H54 (cell line): Measurements from ENCODE around the gene CDKAL1.

Experiments
- DNase-seq: peaks from one replicate; pipeline ENCODE4 v3.0.0; 2011; ENCODE audit warnings: low spot score, mixed read lengths; ENCODE audit not compliant: insufficient read length
- FAIRE-seq: peaks from 3 replicates; lab custom pipeline; 2011; peaks lifted over from hg19 to GRCh38; lab: Jason Lieb, UNC
- POLR2A ChIP-seq: IDR thresholded peaks from 2 replicates; pipeline ENCODE4 v1.6.1; 2011; ENCODE audit warnings: low read depth, mild to moderate bottlenecking, low read length

The CDKAL1 gene

DNA sequence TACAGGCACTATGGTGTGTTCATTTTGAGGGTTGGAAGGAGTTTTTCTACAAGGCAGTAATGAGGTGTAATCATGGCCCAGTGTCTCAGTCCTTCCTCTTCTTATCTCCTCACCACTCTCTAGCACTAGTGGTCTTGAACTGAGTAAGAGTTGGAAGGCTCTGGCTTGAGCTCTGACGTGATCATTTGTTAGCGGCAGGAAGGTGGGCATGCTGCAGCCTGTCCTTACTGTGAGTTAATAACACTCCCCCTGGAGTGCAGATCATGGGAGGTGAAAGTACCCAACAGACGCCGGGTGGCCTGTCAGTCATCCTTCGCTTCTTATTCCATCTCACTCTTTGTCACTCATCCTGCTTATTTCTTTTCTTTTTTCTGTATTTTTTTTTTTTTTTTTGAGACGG is 356.9 kb downstream of the CDKAL1 start:
- DNase-seq (no peak), FAIRE-seq (no peak)
- TF ChIP-seq POLR2A: no peak

DNA sequence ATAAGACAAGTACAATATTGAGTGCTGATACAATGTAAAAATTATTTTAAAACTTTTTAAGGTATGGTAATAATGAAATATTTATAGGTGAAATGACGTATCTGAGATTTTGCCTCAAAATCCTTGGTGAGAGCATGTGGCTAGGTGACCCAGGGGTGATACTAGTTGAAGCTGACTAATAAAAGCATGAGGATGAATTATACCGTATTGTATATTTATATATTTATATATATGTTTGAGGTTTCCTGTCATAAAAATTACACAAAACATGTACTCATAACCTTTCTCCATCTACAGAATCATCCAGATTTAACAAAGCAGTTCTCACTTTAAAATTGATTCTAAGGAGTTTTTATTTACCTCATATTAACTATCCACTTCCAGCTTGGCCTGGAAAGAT is 358.1 kb downstream of the CDKAL1 start:
- no peak for FAIRE-seq
- no peak for DNase-seq
- TF ChIP-seq POLR2A: no peak

DNA sequence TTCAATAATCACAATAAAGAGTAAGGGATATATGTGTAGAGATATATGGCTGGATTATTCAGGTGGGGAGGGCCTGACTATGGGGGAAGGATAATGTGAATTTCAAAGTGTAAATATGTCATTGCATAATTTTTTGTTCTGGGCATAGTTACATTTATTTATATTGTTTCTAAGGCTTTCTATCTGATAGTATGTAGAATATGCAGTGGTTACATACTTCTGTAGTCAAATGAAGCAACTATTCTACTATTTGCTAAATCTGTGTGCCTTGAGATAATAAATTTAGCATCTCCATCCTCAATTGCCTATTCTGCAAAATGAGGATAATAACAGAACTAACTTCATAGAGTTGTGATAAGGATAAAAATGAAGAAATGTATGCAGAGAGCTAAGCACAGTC is 359.2 kb downstream of the CDKAL1 start:
- FAIRE-seq: no peak
- no peak for DNase-seq
- TF ChIP-seq POLR2A: no peak

DNA sequence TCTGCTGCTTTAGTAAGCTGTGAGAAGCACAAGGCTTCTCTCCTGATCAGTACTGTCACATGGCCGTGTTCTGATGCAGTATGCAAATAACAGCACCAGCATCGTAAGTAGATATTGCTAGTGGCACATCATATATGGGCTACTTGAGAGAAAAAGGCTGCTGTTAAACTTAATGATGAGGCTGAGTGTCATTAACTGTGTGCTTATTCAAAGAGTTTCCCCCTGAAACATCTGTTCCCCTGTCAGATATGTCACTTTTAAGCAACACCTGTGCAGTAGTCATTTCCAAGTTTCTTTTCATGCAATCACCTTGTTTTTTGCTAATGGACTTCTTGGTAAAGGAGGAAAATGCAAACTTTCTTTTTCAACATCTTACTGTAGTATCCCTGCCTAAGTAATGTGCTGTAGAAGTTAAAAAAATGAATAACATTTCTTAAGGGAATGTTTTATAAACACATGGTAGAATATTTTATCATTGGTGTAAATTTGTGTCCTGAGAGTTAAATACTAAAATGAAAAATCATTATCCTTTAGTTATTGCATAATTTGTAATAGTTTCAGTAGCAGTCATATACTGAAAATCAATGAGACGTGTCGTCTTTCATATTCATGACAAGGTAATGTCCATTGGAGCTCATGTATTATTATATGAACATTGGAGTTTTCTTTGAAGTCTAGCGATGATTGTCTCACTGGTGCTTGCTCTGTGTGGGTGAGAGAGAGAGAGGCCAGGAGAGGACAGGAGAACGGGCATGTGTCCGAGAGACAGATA is 366.3 kb downstream of the CDKAL1 start:
- no peak for TF ChIP-seq POLR2A
- peak; percentile 11 for FAIRE-seq
- no peak for DNase-seq

DNA sequence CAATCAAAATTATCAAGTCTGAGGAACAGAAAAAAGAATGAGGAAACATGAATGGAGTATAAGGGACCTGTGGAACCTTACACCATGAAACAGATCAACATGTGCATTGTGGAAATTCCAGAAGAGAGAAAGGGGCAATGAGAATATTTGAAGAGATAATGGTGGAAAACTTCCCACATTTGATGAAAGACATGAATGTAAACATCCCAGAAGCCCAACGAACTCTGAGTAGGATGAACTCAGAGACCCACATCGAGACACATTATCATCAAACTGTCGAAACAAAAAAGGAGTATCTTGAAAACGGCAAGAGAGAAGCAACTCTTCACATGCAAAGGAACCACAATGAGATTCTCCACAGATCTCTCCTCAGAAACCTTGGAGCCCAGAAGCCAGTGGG is 371.1 kb downstream of the CDKAL1 start:
- no peak for FAIRE-seq
- no peak for TF ChIP-seq POLR2A
- no peak for DNase-seq

DNA sequence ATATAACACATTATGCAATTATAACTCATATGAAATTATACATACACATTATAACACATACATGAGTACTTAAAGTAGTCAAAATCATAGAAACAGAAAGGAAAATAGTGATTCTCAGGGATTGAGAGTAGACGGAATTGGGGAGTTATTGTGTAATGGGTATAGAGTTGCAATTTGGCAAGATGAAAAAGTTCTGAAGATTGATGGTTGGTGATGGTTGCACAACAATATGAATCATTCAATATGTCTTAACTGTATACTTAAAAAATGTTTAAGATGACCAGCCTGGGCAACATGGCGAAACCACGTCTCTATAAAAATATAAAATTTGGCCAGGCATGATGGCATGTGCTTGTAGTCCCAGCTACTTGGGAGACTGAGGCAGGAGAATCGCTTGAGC is 372.7 kb downstream of the CDKAL1 start:
- no peak for TF ChIP-seq POLR2A
- no peak for FAIRE-seq
- no peak for DNase-seq

DNA sequence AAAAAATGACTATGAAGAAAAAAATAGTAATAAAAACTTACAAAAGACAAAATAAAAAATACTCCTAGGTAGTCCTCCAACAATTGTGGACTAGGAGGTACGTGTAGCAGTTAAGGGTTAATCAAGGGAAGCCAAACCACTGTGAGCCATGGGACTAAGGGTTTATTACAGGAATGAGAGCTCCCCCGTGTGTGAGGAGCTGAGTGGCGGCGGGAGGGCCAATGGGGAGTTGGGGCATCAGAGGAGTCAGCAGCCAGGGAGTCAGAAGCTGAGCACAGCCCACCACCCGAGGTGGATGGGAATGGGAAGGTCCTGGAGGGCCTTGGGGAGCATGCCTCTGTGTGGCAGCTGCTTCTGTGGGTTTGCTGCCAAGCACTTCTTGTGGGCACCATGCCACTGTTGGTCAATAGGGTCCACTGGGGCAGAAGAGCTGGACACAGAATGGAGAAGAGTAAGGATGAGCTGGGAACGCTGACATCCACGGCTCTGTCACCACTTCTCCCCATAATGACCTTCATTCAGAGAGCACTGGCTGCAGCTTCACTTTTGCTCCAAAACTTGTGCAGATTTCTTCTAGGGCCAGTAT is 373.3 kb downstream of the CDKAL1 start:
- no peak for DNase-seq
- TF ChIP-seq POLR2A: no peak
- no peak for FAIRE-seq

DNA sequence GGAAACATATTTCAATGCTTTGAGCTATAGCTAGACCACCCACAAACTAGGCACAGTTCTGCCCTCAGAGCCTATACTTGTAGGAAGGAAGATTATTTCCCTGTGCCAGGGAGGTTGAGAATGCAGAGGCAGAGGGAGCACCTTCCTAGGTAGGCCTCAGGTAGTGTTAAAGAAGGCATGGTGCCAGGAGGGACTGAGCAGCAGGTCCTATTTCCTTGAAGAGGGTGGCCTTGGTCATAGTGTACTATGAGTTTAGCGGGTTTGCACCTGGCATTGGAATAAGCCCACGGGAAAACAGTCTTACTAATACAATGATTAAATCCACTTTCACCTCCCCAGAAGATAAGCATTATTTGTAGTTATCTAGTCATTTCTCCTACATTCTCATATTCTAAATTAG is 375.4 kb downstream of the CDKAL1 start:
- FAIRE-seq: no peak
- no peak for TF ChIP-seq POLR2A
- no peak for DNase-seq

DNA sequence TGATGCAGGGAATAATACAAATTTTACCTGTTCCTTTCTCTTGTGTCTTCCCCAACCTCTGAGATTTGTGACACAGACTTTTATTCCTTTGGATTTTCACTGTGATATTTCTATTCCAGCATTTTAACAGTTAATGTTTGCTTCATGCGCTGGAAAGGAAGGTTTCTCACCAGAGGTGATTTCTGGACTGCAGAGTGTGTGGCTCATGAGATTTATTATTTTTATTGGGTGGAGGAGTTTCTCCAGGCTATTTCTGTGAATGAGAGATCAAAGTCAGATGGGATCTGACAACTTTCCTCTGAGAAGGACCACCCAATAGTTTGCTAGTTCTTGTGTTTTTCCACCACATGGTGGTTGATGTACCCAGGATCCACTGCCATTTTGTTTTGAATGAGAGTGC is 377.5 kb downstream of the CDKAL1 start:
- DNase-seq: no peak
- no peak for FAIRE-seq
- TF ChIP-seq POLR2A: no peak

DNA sequence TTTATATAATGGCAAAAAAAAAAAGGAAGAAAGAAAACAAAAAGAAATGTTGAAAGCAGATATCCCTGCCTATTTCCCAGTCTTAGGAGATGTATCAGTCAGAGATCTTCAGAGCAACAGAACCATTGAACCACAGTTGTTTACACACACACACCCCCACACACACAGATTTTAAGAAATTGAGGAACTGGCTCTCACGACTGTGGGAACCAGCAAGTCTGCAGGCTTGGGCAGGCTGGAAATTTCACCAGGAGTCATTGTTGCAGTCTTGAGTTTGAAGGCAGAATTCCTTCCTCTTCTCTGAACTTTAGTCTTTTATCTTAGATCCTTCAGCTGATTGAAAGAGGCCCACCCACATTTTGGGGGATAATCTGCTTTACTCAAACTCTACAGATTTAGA is 380.9 kb downstream of the CDKAL1 start:
- TF ChIP-seq POLR2A: no peak
- FAIRE-seq (no peak), DNase-seq (no peak)

DNA sequence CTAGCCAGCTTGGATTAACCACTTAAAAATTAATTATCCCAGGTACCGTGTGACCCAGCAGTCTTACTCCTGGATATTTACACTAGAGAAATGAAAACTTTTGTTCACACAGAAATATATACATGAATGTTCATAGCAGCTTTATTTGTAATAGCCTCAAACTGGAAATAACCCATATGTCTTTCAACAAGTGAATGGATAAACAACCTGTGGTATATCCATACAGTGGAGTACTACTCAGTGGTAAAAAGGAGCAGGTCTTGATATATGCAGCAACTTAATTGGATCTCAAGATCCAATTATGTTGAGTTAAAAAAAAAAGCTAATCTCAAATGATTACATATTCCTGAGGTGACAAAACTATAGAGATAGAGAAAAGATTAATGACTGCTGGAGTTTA is 381.4 kb downstream of the CDKAL1 start:
- DNase-seq (no peak), FAIRE-seq (no peak)
- no peak for TF ChIP-seq POLR2A

DNA sequence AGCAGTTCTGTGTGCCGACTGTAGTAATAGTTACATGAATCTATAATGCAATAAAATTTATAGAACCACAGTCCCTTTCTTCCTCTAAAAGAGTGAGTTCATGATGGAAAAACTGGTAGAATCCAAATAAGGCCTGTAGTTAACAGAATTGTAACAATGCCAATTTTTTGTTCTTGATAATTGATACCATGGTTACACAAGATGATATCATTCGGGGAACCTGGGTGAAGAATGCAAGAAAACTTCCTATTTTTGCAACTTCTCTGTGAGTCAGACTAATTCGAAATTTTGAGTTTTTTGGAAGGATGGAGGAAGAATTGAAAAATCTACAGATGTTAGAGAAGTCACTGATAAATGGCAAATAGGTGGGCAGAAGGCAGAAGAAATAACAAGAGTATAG is 381.8 kb downstream of the CDKAL1 start:
- no peak for TF ChIP-seq POLR2A
- no peak for DNase-seq
- no peak for FAIRE-seq

DNA sequence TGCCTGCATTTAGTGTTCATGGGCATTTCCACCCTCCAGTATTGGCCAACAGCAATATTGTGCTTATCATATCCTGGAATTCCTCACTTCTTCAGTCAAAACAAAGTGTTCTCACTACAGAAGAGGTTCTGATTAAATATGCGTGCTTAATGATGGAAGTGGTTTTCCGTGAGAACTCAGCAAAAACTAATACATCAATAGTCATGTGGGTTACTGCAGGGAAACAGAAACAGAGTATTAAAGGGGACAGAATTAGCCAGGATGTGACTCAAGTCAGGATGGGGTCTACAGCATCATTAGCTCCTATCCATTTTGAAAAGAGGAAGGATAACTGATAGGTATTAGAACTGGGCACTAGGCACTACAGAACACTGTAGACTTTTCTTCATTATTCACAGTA is 384.6 kb downstream of the CDKAL1 start:
- no peak for FAIRE-seq
- DNase-seq: no peak
- TF ChIP-seq POLR2A: no peak

DNA sequence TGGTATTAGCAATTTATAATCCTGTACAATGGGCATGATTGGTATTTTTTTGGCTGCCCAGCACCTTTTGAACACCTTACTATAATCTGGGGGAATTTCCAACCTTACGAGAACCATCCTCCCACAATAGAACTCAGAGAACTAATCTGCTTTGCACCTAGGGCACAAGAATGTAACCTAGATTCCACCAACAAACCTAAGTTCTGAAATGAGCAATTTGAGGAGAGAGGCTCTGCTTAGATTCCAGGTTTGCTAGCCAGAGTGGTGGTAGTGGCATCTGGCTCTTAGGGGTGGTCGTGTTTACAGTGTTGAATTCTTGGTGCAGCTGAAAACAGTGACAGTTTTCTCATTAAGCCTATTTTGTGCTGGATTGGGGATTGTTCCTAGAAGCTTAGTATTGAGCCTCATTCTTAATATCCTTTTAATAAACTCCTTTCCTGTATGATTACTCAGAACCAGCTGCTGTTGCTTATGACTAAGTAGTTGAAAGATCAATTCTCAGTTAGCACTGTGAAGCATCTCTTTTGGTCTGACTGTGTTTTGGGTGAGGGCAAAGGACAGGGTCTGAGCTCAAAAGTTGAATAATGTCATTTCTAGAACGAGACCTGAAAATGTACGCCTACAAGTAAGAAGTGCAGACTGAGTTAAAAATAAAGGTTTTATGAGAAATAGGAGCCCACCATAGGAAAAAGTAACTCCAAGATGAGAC is 385.6 kb downstream of the CDKAL1 start:
- FAIRE-seq (no peak), DNase-seq (no peak)
- TF ChIP-seq POLR2A: no peak
